ENCODE data around the gene IMPG1.
"Not testable (repeated sequence)": the region's sequence is repeated elsewhere in the genome, so short reads cannot be mapped to it uniquely, and the experiment has no call there.

Gene IMPG1

GRCh38 chr6:75946146-75946831 is 126.2 kb downstream of the IMPG1 start:
- no peak for DNase-seq

- DNase-seq, result no peak
These were observed 129.1 kb downstream of the IMPG1 start for GRCh38 chr6:75943381-75943780.

- no peak for DNase-seq
These were observed 131.0 kb downstream of the IMPG1 start for GRCh38 chr6:75941509-75941908.

- DNase-seq, result no peak
These were observed 131.9 kb downstream of the IMPG1 start for GRCh38 chr6:75940564-75940963.

GRCh38 chr6:75937846-75938245 is 134.6 kb downstream of the IMPG1 start:
- no peak for DNase-seq

- DNase-seq, result no peak
These were observed 135.8 kb downstream of the IMPG1 start for GRCh38 chr6:75936682-75937081.

- no peak for DNase-seq
These were observed 137.0 kb downstream of the IMPG1 start for GRCh38 chr6:75935473-75935793.

- peak; percentile 52 for DNase-seq
These were observed 137.6 kb downstream of the IMPG1 start for GRCh38 chr6:75934643-75935472.

- DNase-seq, result no peak
These were observed 139.0 kb downstream of the IMPG1 start for GRCh38 chr6:75933387-75933975.

- DNase-seq, result no peak
These were observed 140.4 kb downstream of the IMPG1 start for GRCh38 chr6:75932067-75932466.

GRCh38 chr6:75931011-75931680 is 141.3 kb downstream of the IMPG1 start:
- no peak for DNase-seq

- no peak for DNase-seq
These were observed 145.9 kb downstream of the IMPG1 start for GRCh38 chr6:75926293-75927168.

- DNase-seq, result no peak
These were observed 150.2 kb downstream of the IMPG1 start for GRCh38 chr6:75922226-75922625.

- DNase-seq, result no peak
These were observed 159.4 kb downstream of the IMPG1 start for GRCh38 chr6:75913040-75913439.

- no peak for DNase-seq
These were observed 165.0 kb downstream of the IMPG1 start for GRCh38 chr6:75907444-75907843.

GRCh38 chr6:75906871-75907270 is 165.6 kb downstream of the IMPG1 start:
- DNase-seq, result no peak

GRCh38 chr6:75905129-75905528 is 167.3 kb downstream of the IMPG1 start:
- not testable (repeated sequence) for DNase-seq

GRCh38 chr6:75900216-75900615 is 172.2 kb downstream of the IMPG1 start:
- not testable (repeated sequence) for DNase-seq

GRCh38 chr6:75896526-75896925 is 175.9 kb downstream of the IMPG1 start:
- DNase-seq, result no peak

- DNase-seq, result no peak
These were observed 178.7 kb downstream of the IMPG1 start for GRCh38 chr6:75893776-75894152.

- peak; percentile 47 for DNase-seq
These were observed 179.2 kb downstream of the IMPG1 start for GRCh38 chr6:75893058-75893775.

- DNase-seq, result no peak
These were observed 180.1 kb downstream of the IMPG1 start for GRCh38 chr6:75892384-75892783.
